ENCODE measurements around the gene RIC3.

Gene RIC3

GRCh38 chr11:8194956-8195355 is 26.1 kb upstream of the RIC3 start:
- Histone ChIP-seq H3K27ac (ENCODE audit: low read length, poor library complexity, severe bottlenecking) (no peak overlapping the region), H3K9me3 (ENCODE audit: control insufficient read depth, low read length) (peaks cover 2% of the 10 kb centered on the region), H3K79me1 (replicated peaks; ENCODE audit: low read length, poor library complexity, severe bottlenecking) (no peaks in the 10 kb centered on the region), H3K4me2 (ENCODE audit: low read length, poor library complexity, severe bottlenecking) (no peak overlapping the region), H3K18ac (ENCODE audit: low read depth in 1 of 2, low read length in 2 of 2) (no peak overlapping the region), H3K23ac (ENCODE audit: low read length in 2 of 2) (no peak overlapping the region), H4K91ac (ENCODE audit: low read length) (no peak overlapping the region), H3K9ac (ENCODE audit: low read length) (no peak overlapping the region), H3K14ac (ENCODE audit: low read length in 2 of 2) (no peak overlapping the region), H3K4me3 (ENCODE audit: insufficient read depth in 1 of 2, low read depth in 1 of 2, low read length in 2 of 2) (no peak overlapping the region), H4K8ac (ENCODE audit: low read length) (no peak overlapping the region), H3K4me1 (ENCODE audit: control insufficient read depth, insufficient read depth, low read depth, low read length) (no peaks in the 10 kb centered on the region), H2BK5ac (ENCODE audit: low read depth, low read length, poor library complexity, severe bottlenecking) (no peak overlapping the region), H3K27me3 (ENCODE audit: control insufficient read depth in 1 of 2, insufficient read depth in 1 of 2, low read length in 2 of 2) (peaks cover 53 to 88% of the 10 kb centered on the region in 2 experiments), H2BK12ac (ENCODE audit: low read length in 2 of 2) (no peak overlapping the region), H2AFZ (ENCODE audit: low read depth, low read length) (no peak overlapping the region), H2BK120ac (ENCODE audit: low read depth, low read length) (no peak overlapping the region), H3K36me3 (ENCODE audit: control insufficient read depth in 1 of 2, insufficient read depth in 2 of 2, low read depth in 1 of 2, low read length in 2 of 2) (no peaks in the 10 kb centered on the region), H2BK15ac (ENCODE audit: low read depth, poor library complexity, severe bottlenecking) (no peak overlapping the region), H3K4ac (ENCODE audit: low read depth in 1 of 2, low read length in 2 of 2) (no peak overlapping the region), H2AK5ac (ENCODE audit: low read length, severe bottlenecking) (no peak overlapping the region)
- WGBS: 76% methylated on average over 4 of the region's 4 CpGs
- DNase-seq: no peak

GRCh38 chr11:8192896-8193209 is 24.0 kb upstream of the RIC3 start:
- H3K4me1 ChIP-seq (ENCODE audit: control insufficient read depth, insufficient read depth, low read depth, low read length): no peaks in the 10 kb centered on the region
- H3K18ac ChIP-seq (ENCODE audit: low read depth in 1 of 2, low read length in 2 of 2): no peak overlapping the region
- peaks cover 2% of the 10 kb centered on the region for H3K9me3 ChIP-seq (ENCODE audit: control insufficient read depth, low read length)
- H3K4ac ChIP-seq (ENCODE audit: low read depth in 1 of 2, low read length in 2 of 2): no peak overlapping the region
- no peak overlapping the region for H3K23ac ChIP-seq (ENCODE audit: low read length in 2 of 2)
- H2BK15ac ChIP-seq (ENCODE audit: low read depth, poor library complexity, severe bottlenecking): no peak overlapping the region
- peaks cover 44 to 68% of the 10 kb centered on the region in 2 experiments for H3K27me3 ChIP-seq (ENCODE audit: control insufficient read depth in 1 of 2, insufficient read depth in 1 of 2, low read length in 2 of 2)
- H3K14ac ChIP-seq (ENCODE audit: low read length in 2 of 2): no peak overlapping the region
- H3K9ac ChIP-seq (ENCODE audit: low read length): no peak overlapping the region
- H2BK12ac ChIP-seq (ENCODE audit: low read length in 2 of 2): no peak overlapping the region
- no peak overlapping the region for H2AFZ ChIP-seq (ENCODE audit: low read depth, low read length)
- no peaks in the 10 kb centered on the region for H3K36me3 ChIP-seq (ENCODE audit: control insufficient read depth in 1 of 2, insufficient read depth in 2 of 2, low read depth in 1 of 2, low read length in 2 of 2)
- no peak overlapping the region for H4K8ac ChIP-seq (ENCODE audit: low read length)
- no peaks in the 10 kb centered on the region for H3K79me1 ChIP-seq (replicated peaks; ENCODE audit: low read length, poor library complexity, severe bottlenecking)
- no peak overlapping the region for H2BK5ac ChIP-seq (ENCODE audit: low read depth, low read length, poor library complexity, severe bottlenecking)
- no peak overlapping the region for H2AK5ac ChIP-seq (ENCODE audit: low read length, severe bottlenecking)
- H3K4me3 ChIP-seq (ENCODE audit: insufficient read depth in 1 of 2, low read depth in 1 of 2, low read length in 2 of 2): no peak overlapping the region
- H3K4me2 ChIP-seq (ENCODE audit: low read length, poor library complexity, severe bottlenecking): no peak overlapping the region
- no peak overlapping the region for H2BK120ac ChIP-seq (ENCODE audit: low read depth, low read length)
- WGBS: 57% methylated on average over 5 of the region's 5 CpGs
- DNase-seq: no peak
- H4K91ac ChIP-seq (ENCODE audit: low read length): no peak overlapping the region
- H3K27ac ChIP-seq (ENCODE audit: low read length, poor library complexity, severe bottlenecking): no peak overlapping the region

- peak; percentile 64 for DNase-seq
- peaks cover 2% of the 10 kb centered on the region for H3K9me3 ChIP-seq (ENCODE audit: control insufficient read depth, low read length)
Observed at GRCh38 chr11:8192016-8192895, 23.4 kb upstream of the RIC3 start.

DNA sequence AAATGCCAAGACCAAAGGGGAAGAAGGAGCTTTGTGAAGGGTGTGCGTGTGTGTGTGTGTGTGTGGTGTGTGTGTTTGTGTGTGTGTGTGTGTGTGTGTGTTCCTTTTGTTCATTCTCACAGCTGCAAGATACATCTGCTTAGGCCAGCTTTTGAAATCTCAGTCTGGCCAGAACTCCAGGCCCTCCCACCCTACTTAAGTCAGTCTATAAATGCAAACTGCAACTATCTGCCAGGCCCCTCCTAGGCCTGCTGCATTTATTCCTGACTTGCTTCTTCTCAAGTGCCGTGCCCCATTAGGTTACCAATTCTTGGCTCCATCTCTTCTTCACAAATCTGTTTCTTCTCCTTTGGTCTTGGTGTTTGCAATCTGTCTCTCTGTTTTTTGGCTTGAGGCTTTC is 21.6 kb upstream of the RIC3 start:
- Histone ChIP-seq H2AK5ac (ENCODE audit: low read length, severe bottlenecking) (no peak overlapping the region), H3K27me3 (ENCODE audit: control insufficient read depth in 1 of 2, insufficient read depth in 1 of 2, low read length in 2 of 2) (peaks cover 28 to 45% of the 10 kb centered on the region in 2 experiments), H2AFZ (ENCODE audit: low read depth, low read length) (no peak overlapping the region), H3K18ac (ENCODE audit: low read depth in 1 of 2, low read length in 2 of 2) (no peak overlapping the region), H3K4me2 (ENCODE audit: low read length, poor library complexity, severe bottlenecking) (no peak overlapping the region), H2BK12ac (ENCODE audit: low read length in 2 of 2) (no peak overlapping the region), H4K8ac (ENCODE audit: low read length) (no peak overlapping the region), H2BK5ac (ENCODE audit: low read depth, low read length, poor library complexity, severe bottlenecking) (no peak overlapping the region), H3K79me1 (replicated peaks; ENCODE audit: low read length, poor library complexity, severe bottlenecking) (no peaks in the 10 kb centered on the region), H3K14ac (ENCODE audit: low read length in 2 of 2) (no peak overlapping the region), H3K4me3 (ENCODE audit: insufficient read depth in 1 of 2, low read depth in 1 of 2, low read length in 2 of 2) (no peak overlapping the region), H3K9ac (ENCODE audit: low read length) (no peak overlapping the region), H3K4me1 (ENCODE audit: control insufficient read depth, insufficient read depth, low read depth, low read length) (no peaks in the 10 kb centered on the region), H2BK15ac (ENCODE audit: low read depth, poor library complexity, severe bottlenecking) (no peak overlapping the region), H3K36me3 (ENCODE audit: control insufficient read depth in 1 of 2, insufficient read depth in 2 of 2, low read depth in 1 of 2, low read length in 2 of 2) (no peaks in the 10 kb centered on the region), H3K4ac (ENCODE audit: low read depth in 1 of 2, low read length in 2 of 2) (no peak overlapping the region), H3K23ac (ENCODE audit: low read length in 2 of 2) (no peak overlapping the region), H3K9me3 (ENCODE audit: control insufficient read depth, low read length) (no peaks in the 10 kb centered on the region), H4K91ac (ENCODE audit: low read length) (no peak overlapping the region), H3K27ac (ENCODE audit: low read length, poor library complexity, severe bottlenecking) (no peak overlapping the region), H2BK120ac (ENCODE audit: low read depth, low read length) (no peak overlapping the region)
- no peak for DNase-seq
- 83% methylated on average over 1 of the region's 2 CpGs for WGBS

More at GRCh38 chr11:8192016-8192895, 23.4 kb upstream of the RIC3 start:
- H2BK120ac ChIP-seq (ENCODE audit: low read depth, low read length): no peak overlapping the region
- WGBS: 73% methylated on average over 19 of the region's 19 CpGs
- H2BK5ac ChIP-seq (ENCODE audit: low read depth, low read length, poor library complexity, severe bottlenecking): no peak overlapping the region
- H4K8ac ChIP-seq (ENCODE audit: low read length): no peak overlapping the region
- H2AFZ ChIP-seq (ENCODE audit: low read depth, low read length): no peak overlapping the region
- no peak overlapping the region for H3K23ac ChIP-seq (ENCODE audit: low read length in 2 of 2)
- no peak overlapping the region for H2BK15ac ChIP-seq (ENCODE audit: low read depth, poor library complexity, severe bottlenecking)
- peaks cover 41 to 62% of the 10 kb centered on the region in 2 experiments for H3K27me3 ChIP-seq (ENCODE audit: control insufficient read depth in 1 of 2, insufficient read depth in 1 of 2, low read length in 2 of 2)
- H3K4ac ChIP-seq (ENCODE audit: low read depth in 1 of 2, low read length in 2 of 2): no peak overlapping the region
- no peaks in the 10 kb centered on the region for H3K4me1 ChIP-seq (ENCODE audit: control insufficient read depth, insufficient read depth, low read depth, low read length)
- H3K4me3 ChIP-seq (ENCODE audit: insufficient read depth in 1 of 2, low read depth in 1 of 2, low read length in 2 of 2): no peak overlapping the region
- no peak overlapping the region for H2AK5ac ChIP-seq (ENCODE audit: low read length, severe bottlenecking)
- no peaks in the 10 kb centered on the region for H3K79me1 ChIP-seq (replicated peaks; ENCODE audit: low read length, poor library complexity, severe bottlenecking)
- H3K18ac ChIP-seq (ENCODE audit: low read depth in 1 of 2, low read length in 2 of 2): no peak overlapping the region
- no peak overlapping the region for H3K4me2 ChIP-seq (ENCODE audit: low read length, poor library complexity, severe bottlenecking)
- H3K14ac ChIP-seq (ENCODE audit: low read length in 2 of 2): no peak overlapping the region
- no peaks in the 10 kb centered on the region for H3K36me3 ChIP-seq (ENCODE audit: control insufficient read depth in 1 of 2, insufficient read depth in 2 of 2, low read depth in 1 of 2, low read length in 2 of 2)
- no peak overlapping the region for H2BK12ac ChIP-seq (ENCODE audit: low read length in 2 of 2)
- no peak overlapping the region for H4K91ac ChIP-seq (ENCODE audit: low read length)
- H3K9ac ChIP-seq (ENCODE audit: low read length): no peak overlapping the region
- H3K27ac ChIP-seq (ENCODE audit: low read length, poor library complexity, severe bottlenecking): no peak overlapping the region

All from mesenchymal stem cell (in vitro differentiated cells and primary cell).